Ovary (tissue), 3 donors: ENCODE results near the gene CD244.

Source experiments
- EP300 ChIP-seq: sonication (generic); formaldehyde crosslinking; IDR thresholded peaks from one replicate; pipeline ENCODE4 v1.6.1; 2017; ENCODE audit warnings: antibody characterized with exemption
- POLR2A ChIP-seq: fragments of 450-650 bp; IDR thresholded peaks from one replicate; pipeline ENCODE4 v1.6.1; 2017; ENCODE audit warnings: antibody characterized with exemption, mild to moderate bottlenecking, moderate library complexity
- TF ChIP-seq, protein P1 (sequence below), 3 donors: fragments of 450-650 bp in 2 of 3; fragments of 200-600 bp in 1 of 3; IDR thresholded peaks; one replicate each; pipeline versions ENCODE4 v1.5.1 to v1.8.0; 2016 to 2022; ENCODE audit warnings: antibody characterized with exemption in 3 of 3, mild to moderate bottlenecking in 1 of 3
- donor health status: DM: no; HTN: no; CAD: no.

- TF ChIP-seq POLR2A: no peak
- TF ChIP-seq, protein P1, sequence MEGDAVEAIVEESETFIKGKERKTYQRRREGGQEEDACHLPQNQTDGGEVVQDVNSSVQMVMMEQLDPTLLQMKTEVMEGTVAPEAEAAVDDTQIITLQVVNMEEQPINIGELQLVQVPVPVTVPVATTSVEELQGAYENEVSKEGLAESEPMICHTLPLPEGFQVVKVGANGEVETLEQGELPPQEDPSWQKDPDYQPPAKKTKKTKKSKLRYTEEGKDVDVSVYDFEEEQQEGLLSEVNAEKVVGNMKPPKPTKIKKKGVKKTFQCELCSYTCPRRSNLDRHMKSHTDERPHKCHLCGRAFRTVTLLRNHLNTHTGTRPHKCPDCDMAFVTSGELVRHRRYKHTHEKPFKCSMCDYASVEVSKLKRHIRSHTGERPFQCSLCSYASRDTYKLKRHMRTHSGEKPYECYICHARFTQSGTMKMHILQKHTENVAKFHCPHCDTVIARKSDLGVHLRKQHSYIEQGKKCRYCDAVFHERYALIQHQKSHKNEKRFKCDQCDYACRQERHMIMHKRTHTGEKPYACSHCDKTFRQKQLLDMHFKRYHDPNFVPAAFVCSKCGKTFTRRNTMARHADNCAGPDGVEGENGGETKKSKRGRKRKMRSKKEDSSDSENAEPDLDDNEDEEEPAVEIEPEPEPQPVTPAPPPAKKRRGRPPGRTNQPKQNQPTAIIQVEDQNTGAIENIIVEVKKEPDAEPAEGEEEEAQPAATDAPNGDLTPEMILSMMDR (IDR thresholded peaks at IDR 0.05): no peak
- no peak for TF ChIP-seq EP300
Measured at GRCh38 chr1:160839746-160840145, 22.9 kb downstream of the CD244 start.
